Mammary epithelial cell (primary cell): ENCODE results near the gene RAD51B.

ENCODE experiments used
- CTCF ChIP-seq, 2 donors: IDR thresholded peaks in 1 of 2; conservative IDR thresholded peaks in 1 of 2; 2 replicates each; pipeline ENCODE4 v1.5.1; 2011 to 2012; ENCODE audit warnings: inconsistent platforms in 2 of 2, low read length in 2 of 2, mild to moderate bottlenecking in 2 of 2, control low read depth in 1 of 2, low read depth in 1 of 2; ENCODE audit not compliant: insufficient read depth in 1 of 2; ENCODE audit errors: extremely low read depth in 1 of 2
- EZH2 ChIP-seq: IDR thresholded peaks from 2 replicates; pipeline ENCODE4 v1.6.1; 2012; ENCODE audit warnings: low read length, inconsistent platforms, borderline replicate concordance

- TF ChIP-seq EZH2, result no peak
- TF ChIP-seq CTCF (conservative IDR thresholded peaks at IDR 0.05 in 1 of 2, IDR thresholded peaks at IDR 0.05 in 1 of 2; ENCODE audit: extremely low read depth in 1 of 2, insufficient read depth in 1 of 2, low read depth in 1 of 2, low read length in 2 of 2), result no peak
Observed at GRCh38 chr14:68557648-68558047, 738.1 kb downstream of the RAD51B start.
